Nephron progenitor cell (in vitro differentiated cells): Measurements from ENCODE around the gene NEK7.

ENCODE experiments used
- DNase-seq: peaks from one replicate; pipeline ENCODE4 v3.0.0; 2021
- H3K27ac Mint-ChIP-seq: 2 replicates; pipeline ENCODE4 v1.8.0; 2021; ENCODE audit warnings: mild to moderate bottlenecking, moderate library complexity, mixed read lengths
- H3K27me3 Mint-ChIP-seq: 2 replicates; pipeline ENCODE4 v1.8.0; 2021; ENCODE audit warnings: mild to moderate bottlenecking, low read depth, mixed read lengths; ENCODE audit not compliant: poor library complexity
- H3K36me3 Mint-ChIP-seq: 2 replicates; pipeline ENCODE4 v1.8.0; 2021; ENCODE audit warnings: low read depth, mixed read lengths
- H3K4me1 Mint-ChIP-seq: 2 replicates; pipeline ENCODE4 v1.8.0; 2021; ENCODE audit warnings: mixed read lengths
- H3K4me3 Mint-ChIP-seq: 2 replicates; pipeline ENCODE4 v1.8.0; 2021; ENCODE audit warnings: mild to moderate bottlenecking, moderate library complexity, mixed read lengths
- H3K9me3 Mint-ChIP-seq: 2 replicates; pipeline ENCODE4 v1.8.0; 2021; ENCODE audit warnings: mild to moderate bottlenecking, moderate library complexity, mixed read lengths
- CTCF ChIP-seq: fragments of 200-600 bp; sonication (generic); IDR thresholded peaks from 2 replicates; pipeline ENCODE4 v1.5.0; 2021; ENCODE audit warnings: antibody characterized with exemption

The NEK7 gene

GRCh38 chr1:198361237-198361767 is 204.5 kb downstream of the NEK7 start:
- peak overlapping the region; percentile 8 for H3K27ac Mint-ChIP-seq
- no peaks in the 10 kb centered on the region for H3K27me3 Mint-ChIP-seq
- no peak for DNase-seq
- no peaks in the 10 kb centered on the region for H3K9me3 Mint-ChIP-seq
- H3K4me1 Mint-ChIP-seq, result peaks cover 16% of the 10 kb centered on the region
- H3K4me3 Mint-ChIP-seq, result no peak overlapping the region
- no peak for TF ChIP-seq CTCF
- no peaks in the 10 kb centered on the region for H3K36me3 Mint-ChIP-seq

DNA sequence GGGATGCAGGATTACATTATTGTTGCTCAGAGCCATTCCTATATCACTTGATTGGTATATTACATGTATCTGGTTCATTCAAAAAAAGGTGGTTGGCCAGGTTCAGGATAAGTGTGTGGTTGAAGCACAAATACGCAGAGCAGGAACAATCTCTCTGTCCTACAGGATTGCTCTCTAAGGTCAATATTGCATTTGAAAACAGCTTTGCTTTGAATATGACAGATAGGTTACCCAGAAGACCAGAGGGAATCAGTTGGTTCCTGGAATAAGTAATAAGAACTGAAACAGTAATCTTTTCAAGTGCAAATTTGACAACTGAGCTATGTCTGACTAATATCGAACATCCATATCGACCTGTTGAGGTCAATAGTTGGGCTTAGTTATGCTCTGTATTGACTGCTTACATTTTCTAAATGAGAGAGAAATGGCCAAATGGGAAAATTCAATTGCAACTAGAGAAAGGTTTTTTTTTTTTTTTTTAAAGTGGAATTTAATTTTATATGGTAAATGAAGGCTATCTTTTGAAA is 206.9 kb downstream of the NEK7 start:
- Mint-ChIP-seq H3K36me3 (no peaks in the 10 kb centered on the region), H3K4me1 (peaks cover 16% of the 10 kb centered on the region), H3K27me3 (no peaks in the 10 kb centered on the region), H3K27ac (no peak overlapping the region), H3K4me3 (no peak overlapping the region), H3K9me3 (peaks cover 3% of the 10 kb centered on the region)
- no peak for DNase-seq
- TF ChIP-seq CTCF, result no peak

DNA sequence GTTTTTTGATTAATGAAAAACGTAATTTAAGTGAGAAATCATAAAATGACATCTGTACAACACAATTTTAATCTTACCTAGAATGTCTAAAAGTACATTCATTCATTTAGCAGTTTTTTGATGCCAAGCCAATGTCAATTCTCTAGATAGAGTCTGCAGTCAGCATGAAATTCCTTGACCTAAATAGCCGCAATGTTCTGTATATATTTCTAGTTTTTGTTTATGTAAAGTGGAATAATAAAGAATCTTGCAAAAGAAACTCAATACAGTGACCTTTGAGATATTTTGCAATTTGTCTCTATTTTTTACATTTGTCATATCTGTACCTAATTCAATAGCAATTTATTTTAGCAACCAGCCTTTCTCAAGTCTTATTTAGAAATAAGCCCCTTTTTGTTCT is 207.7 kb downstream of the NEK7 start:
- no peak overlapping the region for H3K27ac Mint-ChIP-seq
- no peak for TF ChIP-seq CTCF
- H3K27me3 Mint-ChIP-seq, result no peaks in the 10 kb centered on the region
- H3K4me3 Mint-ChIP-seq, result no peak overlapping the region
- DNase-seq, result no peak
- H3K9me3 Mint-ChIP-seq, result peaks cover 10% of the 10 kb centered on the region
- H3K4me1 Mint-ChIP-seq, result peaks cover 16% of the 10 kb centered on the region
- H3K36me3 Mint-ChIP-seq, result no peaks in the 10 kb centered on the region

DNA sequence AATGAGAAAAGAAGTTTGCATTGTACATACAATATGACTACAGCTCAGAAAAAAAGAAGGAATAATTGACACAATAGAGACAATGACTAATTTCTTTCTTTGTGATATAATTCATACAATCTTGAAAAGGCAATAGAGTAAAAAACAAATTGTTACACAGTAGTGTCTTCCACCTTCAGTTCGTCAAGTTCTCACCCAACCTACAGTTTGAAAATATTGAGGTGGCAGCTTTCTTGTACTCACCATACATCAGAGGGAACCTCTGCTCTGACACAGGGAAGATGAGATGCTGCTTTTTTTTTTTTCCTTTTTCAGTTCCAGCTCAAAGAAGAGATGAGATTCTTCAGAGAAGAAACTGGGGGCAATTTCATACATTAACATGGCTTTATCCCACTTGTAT is 210.5 kb downstream of the NEK7 start:
- no peak for TF ChIP-seq CTCF
- Mint-ChIP-seq H3K4me3 (no peak overlapping the region), H3K27ac (no peak overlapping the region), H3K9me3 (peaks cover 12% of the 10 kb centered on the region), H3K4me1 (peaks cover 2% of the 10 kb centered on the region), H3K36me3 (no peaks in the 10 kb centered on the region), H3K27me3 (no peaks in the 10 kb centered on the region)
- no peak for DNase-seq

DNA sequence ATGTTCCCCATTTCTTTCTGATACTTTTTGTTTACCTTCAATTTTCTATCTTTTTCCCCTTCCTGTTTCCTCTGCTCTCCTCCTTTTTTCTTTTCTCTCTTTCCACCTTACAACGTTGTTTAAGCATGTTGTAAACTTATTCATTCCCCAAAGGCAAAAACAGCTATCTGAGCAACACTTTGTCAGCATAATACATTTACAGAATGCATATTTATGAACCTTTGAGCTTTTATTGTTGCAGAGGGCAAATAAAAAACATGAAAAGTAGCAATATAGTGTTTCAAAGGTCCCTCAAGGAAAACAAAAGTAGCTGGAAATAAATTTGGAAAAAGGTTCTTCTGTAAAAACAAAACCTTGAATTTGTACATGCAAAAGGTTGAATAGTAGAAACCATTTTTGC is 214.2 kb downstream of the NEK7 start:
- Mint-ChIP-seq H3K27ac (no peak overlapping the region), H3K9me3 (peaks cover 16% of the 10 kb centered on the region), H3K4me3 (no peak overlapping the region), H3K36me3 (no peaks in the 10 kb centered on the region), H3K4me1 (no peaks in the 10 kb centered on the region), H3K27me3 (no peaks in the 10 kb centered on the region)
- TF ChIP-seq CTCF, result no peak
- DNase-seq, result no peak
